Natural killer cell (primary cell): ENCODE measurements around the gene SNCB. TPM values are rescaled to one million over a fixed set of nuclear protein-coding genes. Genes with fewer than 3 reads are reported as not detected.

Source experiments
- ATAC-seq, 3 donors: fragments of 150-1000 bp in 2 of 3; fragments of 200-7000 bp in 1 of 3; cut with Tn5 transposase; 1 replicate in 1 of 3; 2 replicates in 2 of 3; pipeline ENCODE4 v1.10.0; 2021; ENCODE audit warnings: mild to moderate bottlenecking in 2 of 3, moderate library complexity in 2 of 3
- DNase-seq, 2 donors: peaks; one replicate each; pipeline versions ENCODE4 v3.0.0 to v3.0.0-alpha.2; 2013 to 2021; ENCODE audit warnings: mixed read lengths in 1 of 2
- H3K27ac ChIP-seq: one replicate; pipeline ENCODE4 v1.5.1; 2013; ENCODE audit warnings: mild to moderate bottlenecking, low read length
- H3K27me3 ChIP-seq: one replicate; pipeline ENCODE4 v1.6.1; 2013; ENCODE audit warnings: low read length; ENCODE audit not compliant: control insufficient read depth, insufficient read depth
- H3K36me3 ChIP-seq: one replicate; pipeline ENCODE4 v1.6.1; 2013; ENCODE audit warnings: low read length; ENCODE audit not compliant: control insufficient read depth, insufficient read depth
- H3K4me1 ChIP-seq: one replicate; pipeline ENCODE4 v1.6.1; 2013; ENCODE audit warnings: low read length; ENCODE audit not compliant: control insufficient read depth, insufficient read depth
- H3K4me3 ChIP-seq: one replicate; pipeline ENCODE4 v1.5.1; 2013; ENCODE audit warnings: low read length
- H3K9me3 ChIP-seq: one replicate; pipeline ENCODE4 v1.6.1; 2013; ENCODE audit warnings: low read length; ENCODE audit not compliant: control insufficient read depth, insufficient read depth
- H3K27ac Mint-ChIP-seq, 2 donors: one replicate each; pipeline ENCODE4 v1.8.0; 2022; ENCODE audit warnings: mild to moderate bottlenecking in 2 of 2, mixed read lengths in 2 of 2, moderate library complexity in 1 of 2
- H3K27me3 Mint-ChIP-seq, 2 donors: one replicate each; pipeline ENCODE4 v1.8.0; 2022; ENCODE audit warnings: low read depth in 2 of 2, mixed read lengths in 2 of 2
- H3K36me3 Mint-ChIP-seq: one replicate; pipeline ENCODE4 v1.8.0; 2022; ENCODE audit warnings: mixed read lengths
- H3K4me1 Mint-ChIP-seq, 2 donors: one replicate each; pipeline ENCODE4 v1.8.0; 2022; ENCODE audit warnings: mixed read lengths in 2 of 2
- H3K4me3 Mint-ChIP-seq: one replicate; pipeline ENCODE4 v1.8.0; 2022; ENCODE audit warnings: mild to moderate bottlenecking, moderate library complexity, mixed read lengths
- H3K9me3 Mint-ChIP-seq, 2 donors: one replicate each; pipeline ENCODE4 v1.8.0; 2022; ENCODE audit warnings: mixed read lengths in 2 of 2
- WGBS: methylation state at CpG from one replicate; pipeline ENCODE4 v1.1.7; 2013; ENCODE audit warnings: missing lambda C conversion rate; ENCODE audit not compliant: insufficient coverage; 5-methylcytosine and 5-hydroxymethylcytosine counted together
- intact Hi-C: fragments of 100-400 bp; cut with micrococcal nuclease; formaldehyde crosslinking; loops from one replicate; pipeline ENCODE4 v1.14.2; 2022
- total RNA-seq, 4 donors: library from RNA; stranded (reverse); fragments of 120-200 nt in 1 of 4; gene quantifications; one replicate each; pipeline versions ENCODE4 v1.2.3 to v1.2.4, GENCODE V29; 2013 to 2022
- TF ChIP-seq, protein P1 (sequence below): fragments of 200-600 bp; IDR thresholded peaks from one replicate; pipeline ENCODE4 v1.8.0; 2022; ENCODE audit warnings: antibody characterized with exemption

SNCB gene
- total RNA-seq, 3 donors from 2014 or later (not counting 1 experiment from before 2014, with no cell fraction given) = not detected

GRCh38 chr5:176619569-176620332, 10.6 kb downstream of the SNCB start:
- DNase-seq (no peak), ATAC-seq (no peak)
- Mint-ChIP-seq H3K27ac (peak overlapping the region in 1 of 2 donors; percentile 64), H3K9me3 (no peaks in the 10 kb centered on the region), H3K4me1 (peaks cover 7 to 19% of the 10 kb centered on the region in 2 donors), H3K27me3 (peaks cover 31 to 51% of the 10 kb centered on the region in 2 donors), H3K36me3 (no peaks in the 10 kb centered on the region), H3K4me3 (peak overlapping the region; percentile 73)
- Histone ChIP-seq H3K4me3 (no peak overlapping the region), H3K4me1 (peaks cover 32% of the 10 kb centered on the region), H3K9me3 (no peaks in the 10 kb centered on the region), H3K27me3 (peaks cover 33% of the 10 kb centered on the region), H3K36me3 (no peaks in the 10 kb centered on the region), H3K27ac (no peak overlapping the region)
- TF ChIP-seq, protein P1, sequence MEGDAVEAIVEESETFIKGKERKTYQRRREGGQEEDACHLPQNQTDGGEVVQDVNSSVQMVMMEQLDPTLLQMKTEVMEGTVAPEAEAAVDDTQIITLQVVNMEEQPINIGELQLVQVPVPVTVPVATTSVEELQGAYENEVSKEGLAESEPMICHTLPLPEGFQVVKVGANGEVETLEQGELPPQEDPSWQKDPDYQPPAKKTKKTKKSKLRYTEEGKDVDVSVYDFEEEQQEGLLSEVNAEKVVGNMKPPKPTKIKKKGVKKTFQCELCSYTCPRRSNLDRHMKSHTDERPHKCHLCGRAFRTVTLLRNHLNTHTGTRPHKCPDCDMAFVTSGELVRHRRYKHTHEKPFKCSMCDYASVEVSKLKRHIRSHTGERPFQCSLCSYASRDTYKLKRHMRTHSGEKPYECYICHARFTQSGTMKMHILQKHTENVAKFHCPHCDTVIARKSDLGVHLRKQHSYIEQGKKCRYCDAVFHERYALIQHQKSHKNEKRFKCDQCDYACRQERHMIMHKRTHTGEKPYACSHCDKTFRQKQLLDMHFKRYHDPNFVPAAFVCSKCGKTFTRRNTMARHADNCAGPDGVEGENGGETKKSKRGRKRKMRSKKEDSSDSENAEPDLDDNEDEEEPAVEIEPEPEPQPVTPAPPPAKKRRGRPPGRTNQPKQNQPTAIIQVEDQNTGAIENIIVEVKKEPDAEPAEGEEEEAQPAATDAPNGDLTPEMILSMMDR = no peak
- intact Hi-C loops = no loop called here
- 23% methylated on average over 58 of the region's 59 CpGs for WGBS

- H3K36me3 Mint-ChIP-seq = no peaks in the 10 kb centered on the region
- WGBS = 5% methylated on average over 31 of the region's 31 CpGs
- H3K27me3 Mint-ChIP-seq = peaks cover 31 to 47% of the 10 kb centered on the region in 2 donors
- DNase-seq = peak; percentile 66 to 85
- TF ChIP-seq, protein P1 = no peak
- intact Hi-C loops = no loop called here
- Histone ChIP-seq H3K4me1 (peaks cover 32% of the 10 kb centered on the region), H3K4me3 (no peak overlapping the region), H3K27me3 (peaks cover 33% of the 10 kb centered on the region), H3K9me3 (no peaks in the 10 kb centered on the region), H3K36me3 (no peaks in the 10 kb centered on the region), H3K27ac (no peak overlapping the region)
- peaks cover 7 to 19% of the 10 kb centered on the region in 2 donors for H3K4me1 Mint-ChIP-seq
- peak; percentile 85 to 97 (median 96) for ATAC-seq
- no peaks in the 10 kb centered on the region for H3K9me3 Mint-ChIP-seq
- peak overlapping the region; percentile 45 for H3K4me3 Mint-ChIP-seq
- no peak overlapping the region for H3K27ac Mint-ChIP-seq
These were observed 11.1 kb downstream of the SNCB start for GRCh38 chr5:176619203-176619568.

GRCh38 chr5:176618783-176619182, 11.6 kb downstream of the SNCB start:
- no peak overlapping the region for H3K27ac ChIP-seq
- no peak for DNase-seq
- peaks cover 32% of the 10 kb centered on the region for H3K4me1 ChIP-seq
- peaks cover 31 to 49% of the 10 kb centered on the region in 2 donors for H3K27me3 Mint-ChIP-seq
- no peak for ATAC-seq
- no peaks in the 10 kb centered on the region for H3K9me3 ChIP-seq
- intact Hi-C loops = no loop called here
- H3K27me3 ChIP-seq = peaks cover 33% of the 10 kb centered on the region
- 37% methylated on average over 19 of the region's 19 CpGs for WGBS
- H3K9me3 Mint-ChIP-seq = no peaks in the 10 kb centered on the region
- H3K27ac Mint-ChIP-seq = no peak overlapping the region
- no peaks in the 10 kb centered on the region for H3K36me3 Mint-ChIP-seq
- H3K36me3 ChIP-seq = no peaks in the 10 kb centered on the region
- H3K4me1 Mint-ChIP-seq = peaks cover 7 to 19% of the 10 kb centered on the region in 2 donors
- TF ChIP-seq, protein P1 = no peak
- no peak overlapping the region for H3K4me3 ChIP-seq
- H3K4me3 Mint-ChIP-seq = peak overlapping the region; percentile 45
